Esophagus mucosa (tissue), 1 donor: ENCODE results near the gene GALM. TPM values are rescaled to one million over a fixed set of nuclear protein-coding genes. Genes with fewer than 3 reads are reported as not detected.
"Not testable (repeated sequence)": the region's sequence is repeated elsewhere in the genome, so short reads cannot be mapped to it uniquely, and the experiment has no call there.

Experiments used
- ATAC-seq: fragments of 200-7000 bp; cut with Tn5 transposase; one replicate; pipeline ENCODE4 v1.9.1; 2020
- total RNA-seq: library from RNA; stranded (reverse); gene quantifications from one replicate; pipeline ENCODE4 v1.2.4, GENCODE V29; 2023
- donor health status: DM: yes; HTN: yes; CAD: no.

The GALM gene
- 2.2 TPM for total RNA-seq

DNA sequence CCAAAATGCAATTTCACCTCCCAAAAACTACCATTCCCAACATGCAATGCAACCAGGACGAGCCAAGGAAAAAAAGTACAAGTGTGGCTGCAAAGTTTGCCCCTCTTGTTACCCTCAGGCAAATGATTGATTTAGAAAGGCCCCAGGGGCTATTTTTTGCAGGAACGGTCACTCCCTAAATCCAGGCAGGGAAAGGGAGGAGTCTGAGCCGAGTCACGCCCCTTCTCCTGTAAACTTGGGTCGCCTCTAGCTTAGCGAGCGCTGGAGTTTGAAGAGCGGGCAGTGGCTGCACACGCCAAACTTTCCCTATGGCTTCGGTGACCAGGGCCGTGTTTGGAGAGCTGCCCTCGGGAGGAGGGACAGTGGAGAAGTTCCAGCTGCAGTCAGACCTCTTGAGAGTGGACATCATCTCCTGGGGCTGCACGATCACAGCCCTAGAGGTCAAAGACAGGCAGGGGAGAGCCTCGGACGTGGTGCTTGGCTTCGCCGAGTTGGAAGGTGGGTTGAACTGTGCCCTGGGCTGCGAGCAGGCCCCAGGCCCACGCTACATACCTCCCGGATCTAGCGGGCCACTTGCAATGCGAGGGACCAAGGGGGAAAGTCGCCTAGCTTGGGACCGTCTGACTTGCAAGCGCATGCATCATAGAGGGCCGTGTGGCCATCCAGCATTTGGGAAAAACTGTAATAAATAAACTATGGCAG lies at the start of gene GALM:
Gene GALM, plus strand, starts transcription at position 261 of the 702 bp plus-strand sequence. Its CDS starts 48 bp downstream, at position 309.
- peak; percentile 69 for ATAC-seq

- no peak for ATAC-seq
These were observed 48.6 kb upstream of the GALM start for GRCh38 chr2:38617301-38617700.

DNA sequence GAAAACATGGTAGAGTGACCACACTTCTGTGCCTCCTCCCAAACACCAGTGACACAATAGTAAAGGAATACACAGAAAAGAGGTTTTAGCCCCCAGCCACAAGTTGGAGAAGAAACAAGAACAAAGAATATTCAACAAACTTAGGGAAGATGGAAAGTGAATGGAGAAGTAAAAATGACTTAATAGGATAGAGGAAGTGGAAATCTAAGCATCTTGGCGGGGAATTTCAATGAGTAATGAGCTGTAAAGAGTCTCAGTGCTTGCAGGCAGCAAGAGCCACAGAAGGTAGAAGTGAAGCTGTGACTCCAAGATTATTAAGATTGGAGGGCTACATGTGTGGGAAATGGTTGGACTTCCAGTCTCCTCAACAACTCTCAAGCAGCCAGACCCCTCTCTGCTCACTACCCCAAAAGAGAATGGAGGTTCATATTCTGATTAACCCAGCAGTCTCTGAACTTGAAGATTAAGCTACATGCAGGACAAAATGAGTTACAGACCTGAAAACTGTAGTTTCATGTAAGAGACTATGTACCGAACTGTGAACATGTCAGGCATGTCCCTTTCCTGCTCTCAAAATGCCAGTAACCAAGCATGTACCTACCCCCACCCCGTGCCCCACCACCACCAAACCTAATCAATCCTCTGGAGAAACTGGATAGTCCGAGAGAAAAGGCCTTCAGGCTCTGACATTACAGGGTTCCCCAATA lies 46.3 kb upstream of the GALM start:
- ATAC-seq, result no peak

GRCh38 chr2:38620282-38620977 lies 45.5 kb upstream of the GALM start:
- no peak for ATAC-seq

DNA sequence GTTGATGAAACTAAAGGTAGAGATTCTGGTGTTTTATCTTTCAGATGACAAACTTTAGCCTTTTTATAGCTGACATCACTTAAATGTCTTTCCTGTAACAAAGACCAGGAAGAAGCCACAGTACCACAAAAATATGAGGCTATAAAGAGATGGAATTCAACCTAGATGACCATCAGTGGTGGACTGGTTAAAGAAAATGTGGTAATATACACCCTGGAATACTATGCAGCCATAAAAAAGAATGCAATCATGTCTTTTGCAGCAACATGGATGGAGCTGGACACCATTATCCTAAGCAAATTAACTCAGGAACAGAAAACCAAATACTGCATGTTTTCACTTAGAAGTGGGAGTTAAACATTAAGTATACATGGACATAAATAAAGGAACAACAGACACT lies 44.9 kb upstream of the GALM start:
- ATAC-seq, result no peak

DNA sequence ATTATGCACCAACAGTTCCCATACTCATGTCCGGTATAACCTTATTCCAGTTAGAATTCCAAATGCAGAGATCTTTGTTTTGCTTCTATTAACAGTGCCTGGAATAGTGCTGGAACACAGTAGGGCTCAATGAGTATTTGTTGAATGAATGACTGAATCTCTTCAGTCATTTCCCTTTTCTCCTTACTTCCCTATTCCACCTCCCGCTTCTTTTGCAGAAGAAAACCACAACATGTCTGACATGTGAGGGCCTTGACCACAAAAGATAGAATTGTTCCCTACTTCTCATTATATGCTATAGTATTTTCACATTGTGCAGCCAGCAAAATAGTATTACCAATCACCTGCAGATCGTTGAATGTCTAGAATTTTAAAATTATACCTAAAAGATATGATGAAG lies 43.7 kb upstream of the GALM start:
- ATAC-seq, result no peak

DNA sequence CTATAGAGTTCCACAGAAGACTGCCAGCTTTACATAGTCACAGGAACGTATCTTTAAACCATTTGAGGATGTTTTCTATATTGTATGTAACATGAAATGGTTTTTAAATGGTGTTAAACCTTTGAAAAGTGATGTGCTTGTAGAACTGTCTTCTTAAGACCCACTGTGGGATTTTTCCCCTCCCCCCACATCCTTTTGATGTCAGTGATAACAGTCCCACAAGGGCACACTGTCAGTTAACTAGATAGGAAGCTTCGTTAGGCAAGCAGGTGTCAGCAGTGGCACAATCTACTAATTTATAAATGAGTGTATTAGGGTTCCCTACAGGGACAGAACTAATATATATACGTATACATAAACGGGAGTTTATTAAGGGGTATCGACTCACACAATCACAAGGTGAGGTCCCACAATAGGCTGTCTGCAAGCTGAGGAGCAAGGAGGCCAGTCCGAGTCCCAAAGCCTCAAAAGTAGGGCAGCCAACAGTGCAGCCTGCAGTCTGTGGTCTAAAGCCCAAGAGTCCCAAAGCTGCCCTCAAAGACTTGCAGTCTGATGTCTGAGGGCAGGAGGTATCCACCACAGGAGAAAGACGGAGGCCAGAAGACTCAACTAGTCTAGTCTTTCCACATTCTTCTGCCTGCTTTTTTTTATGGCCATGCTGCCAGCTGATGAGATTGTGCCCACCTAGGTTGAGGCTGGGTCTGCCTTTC lies 39.4 kb upstream of the GALM start:
- no peak for ATAC-seq

DNA sequence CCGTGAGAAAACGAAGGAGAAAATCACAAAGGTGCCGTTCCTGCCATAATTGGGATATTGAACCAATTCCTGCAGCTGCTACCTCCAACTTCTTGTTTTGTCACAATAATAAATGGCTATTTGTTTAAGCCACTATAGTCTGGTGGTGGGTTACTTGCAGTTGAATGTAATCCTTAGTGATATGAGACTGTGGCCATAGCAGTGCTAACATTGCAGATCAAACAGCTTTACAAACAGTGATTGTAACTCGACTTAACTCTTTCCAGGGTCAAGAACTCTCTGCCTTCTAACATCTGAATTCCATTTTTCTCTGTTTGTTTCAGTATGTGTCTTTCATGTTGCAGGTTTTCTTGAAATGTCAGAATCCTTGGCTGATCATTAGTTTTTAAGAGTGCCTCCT lies 38.5 kb upstream of the GALM start:
- no peak for ATAC-seq

- no peak for ATAC-seq
These were observed 36.2 kb upstream of the GALM start for GRCh38 chr2:38629684-38630083.

- ATAC-seq, result no peak
These were observed 33.9 kb upstream of the GALM start for GRCh38 chr2:38631976-38632375.

- ATAC-seq, result no peak
These were observed 32.9 kb upstream of the GALM start for GRCh38 chr2:38632980-38633379.

DNA sequence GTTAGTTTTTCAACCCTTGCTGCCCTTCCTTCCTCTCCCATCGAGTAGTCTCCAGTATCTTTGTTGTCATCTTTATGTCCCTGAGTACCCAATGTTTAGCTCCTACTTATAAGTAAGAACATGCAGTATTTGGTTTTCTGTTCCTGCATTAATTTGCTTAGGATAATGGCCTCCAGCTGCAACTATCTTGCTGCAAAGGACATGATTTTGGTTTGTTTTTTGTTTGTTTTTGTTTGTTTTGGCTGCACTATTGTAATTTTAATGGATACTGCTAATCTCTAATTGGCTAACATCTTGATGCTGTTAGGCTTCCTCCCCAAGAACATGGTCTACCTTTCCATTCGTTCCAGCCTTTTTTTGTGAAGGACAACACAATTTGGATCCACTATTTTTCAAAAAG lies 32.0 kb upstream of the GALM start:
- ATAC-seq, result no peak

DNA sequence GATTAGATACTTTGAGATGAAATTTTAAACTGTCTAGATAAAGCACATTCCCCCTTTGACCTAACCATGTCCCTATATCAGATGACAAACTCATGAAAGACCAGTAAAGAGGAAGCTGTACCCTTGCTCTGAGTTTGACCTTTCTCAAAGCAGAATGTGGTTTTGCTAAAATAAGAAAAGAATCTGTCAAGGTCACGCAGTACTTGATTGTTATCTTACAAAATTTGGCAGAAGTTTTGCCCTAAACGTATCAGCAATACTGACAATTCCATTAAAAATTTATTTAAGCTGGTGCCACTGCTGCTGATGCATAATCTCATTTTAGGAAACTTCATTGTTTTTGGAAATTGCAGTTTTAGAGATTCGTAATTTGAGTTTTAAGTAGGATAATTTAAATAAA lies 31.2 kb upstream of the GALM start:
- ATAC-seq, result no peak

GRCh38 chr2:38635139-38635538 lies 30.8 kb upstream of the GALM start:
- ATAC-seq, result no peak

- ATAC-seq, result no peak
These were observed 29.8 kb upstream of the GALM start for GRCh38 chr2:38636069-38636468.

DNA sequence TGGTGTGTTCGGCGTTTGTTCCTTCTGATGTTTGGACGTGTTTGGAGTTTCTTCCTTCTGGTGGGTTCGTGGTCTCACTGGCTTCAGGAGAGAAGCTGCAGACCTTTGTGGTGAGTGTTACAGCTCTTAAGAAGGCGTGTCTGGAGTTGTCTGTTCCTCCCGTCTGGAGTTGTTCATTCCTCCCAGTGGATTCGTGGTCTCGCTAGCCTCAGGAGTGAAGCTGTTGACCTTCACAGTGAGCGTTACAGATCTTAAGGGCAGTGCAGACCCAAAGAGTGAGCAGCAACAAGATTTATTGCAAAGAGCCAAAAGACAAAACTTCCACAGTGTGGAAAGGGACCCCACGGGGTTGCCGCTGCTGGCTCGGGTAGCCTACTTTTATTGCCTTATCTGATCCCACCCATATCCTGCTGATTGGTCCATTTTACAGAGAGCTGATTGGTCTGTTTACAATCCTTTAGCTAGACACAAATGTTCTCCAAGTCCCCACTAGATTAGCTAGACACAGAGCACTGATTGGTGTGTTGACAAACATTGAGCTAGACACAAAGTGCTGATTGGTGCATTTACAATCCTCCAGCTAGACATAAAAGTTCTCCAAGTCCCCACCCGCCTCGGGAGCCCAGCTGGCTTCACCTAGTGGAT lies 23.4 kb upstream of the GALM start:
- not testable (repeated sequence) for ATAC-seq

DNA sequence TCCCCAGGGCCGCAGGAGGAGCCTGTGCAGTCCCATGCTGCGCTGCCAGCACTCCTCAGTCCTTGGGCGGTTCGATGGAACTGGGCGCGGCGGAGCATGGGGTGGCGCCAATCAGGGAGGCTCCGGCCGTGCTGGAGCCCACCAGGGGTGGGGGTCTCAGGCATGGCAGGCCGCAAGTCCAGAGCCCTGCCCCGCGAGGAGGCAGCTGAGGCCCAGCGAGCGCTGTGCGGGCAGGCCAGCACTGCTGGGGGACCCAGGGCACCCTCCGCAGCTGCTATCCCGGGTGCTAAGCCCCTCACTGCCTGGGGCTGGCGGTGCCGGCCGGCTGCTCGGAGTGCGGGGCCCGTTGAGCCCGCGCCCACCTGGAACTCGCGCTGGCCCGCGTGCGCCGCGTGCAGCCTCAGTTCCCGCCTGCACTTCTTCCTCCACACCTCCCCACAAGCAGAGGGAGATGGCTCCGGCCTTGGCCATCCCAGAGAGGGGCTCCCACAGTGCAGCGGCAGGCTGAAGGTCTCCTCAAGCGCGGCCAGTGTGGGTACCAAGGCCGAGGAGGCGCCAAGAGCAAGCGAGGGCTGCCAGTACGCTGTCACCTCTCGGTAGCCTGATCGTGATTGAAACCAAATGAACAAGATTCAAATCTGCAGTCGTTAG lies 22.8 kb upstream of the GALM start:
- no peak for ATAC-seq

DNA sequence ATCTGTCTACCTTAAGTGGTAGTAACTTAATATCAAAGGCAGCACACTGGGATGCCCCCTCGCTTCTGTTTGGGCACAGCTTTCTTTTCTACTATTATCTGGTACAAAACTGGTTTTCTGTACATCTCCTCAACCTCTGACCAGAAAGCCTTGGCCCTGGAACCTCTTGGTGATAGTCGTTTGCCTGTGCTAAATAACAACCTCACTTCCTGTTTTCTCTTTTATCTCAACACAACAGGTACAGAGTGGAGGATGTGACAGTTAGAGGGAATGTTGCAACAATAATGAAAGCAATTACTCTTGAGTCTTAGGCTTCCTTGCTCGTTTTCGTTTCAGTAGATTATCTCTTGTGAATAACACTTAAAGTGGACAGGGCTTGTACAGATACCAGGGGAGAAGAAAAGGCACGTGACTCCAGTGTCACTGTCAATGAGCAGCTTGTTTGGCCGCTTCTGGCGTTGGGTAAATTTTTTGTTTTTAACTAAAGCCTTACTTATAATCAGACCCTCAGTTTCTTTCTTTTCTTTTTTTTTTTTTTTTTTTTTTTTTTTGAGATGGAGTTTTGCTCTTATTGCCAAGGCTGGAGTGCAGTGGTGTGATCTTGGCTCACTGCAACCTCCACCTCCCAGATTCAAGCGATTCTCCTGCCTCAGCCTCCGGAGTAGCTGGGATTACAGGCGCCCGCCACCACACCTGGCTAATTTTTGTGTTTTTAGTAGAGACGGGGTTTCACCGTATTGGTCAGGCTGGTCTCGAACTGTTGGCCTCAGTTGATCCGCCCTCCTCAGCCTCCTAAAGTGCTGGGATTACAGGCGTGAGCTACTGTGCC lies 22.0 kb upstream of the GALM start:
- not testable (repeated sequence) for ATAC-seq

- peak; percentile 52 for ATAC-seq
These were observed 17.7 kb upstream of the GALM start for GRCh38 chr2:38648107-38648761.

GRCh38 chr2:38649176-38649728 lies 16.7 kb upstream of the GALM start:
- no peak for ATAC-seq
